ENCODE results near the gene NDUFAF3.
"Not testable (repeated sequence)": the region's sequence is repeated elsewhere in the genome, so short reads cannot be mapped to it uniquely, and the experiment has no call there.

Gene NDUFAF3

DNA sequence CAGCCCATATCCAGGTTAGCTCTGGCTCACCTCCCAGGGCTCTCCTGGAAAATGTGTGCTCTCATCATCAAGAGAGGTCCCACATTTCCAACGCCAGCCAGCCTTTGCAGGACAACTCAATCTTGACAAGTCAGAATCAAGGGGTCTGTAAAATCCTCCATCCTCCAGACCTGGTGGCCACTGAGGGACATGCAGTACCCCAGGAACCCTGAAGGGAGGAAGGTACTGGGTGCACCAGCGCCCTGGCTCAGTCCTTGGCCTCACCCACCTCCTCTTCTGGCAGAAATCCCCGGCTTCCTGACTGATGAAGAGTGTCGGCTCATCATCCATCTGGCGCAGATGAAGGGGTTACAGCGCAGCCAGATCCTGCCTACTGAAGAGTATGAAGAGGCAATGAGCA, 20.8 kb upstream of the NDUFAF3 start:
- no peak for DNase-seq

DNA sequence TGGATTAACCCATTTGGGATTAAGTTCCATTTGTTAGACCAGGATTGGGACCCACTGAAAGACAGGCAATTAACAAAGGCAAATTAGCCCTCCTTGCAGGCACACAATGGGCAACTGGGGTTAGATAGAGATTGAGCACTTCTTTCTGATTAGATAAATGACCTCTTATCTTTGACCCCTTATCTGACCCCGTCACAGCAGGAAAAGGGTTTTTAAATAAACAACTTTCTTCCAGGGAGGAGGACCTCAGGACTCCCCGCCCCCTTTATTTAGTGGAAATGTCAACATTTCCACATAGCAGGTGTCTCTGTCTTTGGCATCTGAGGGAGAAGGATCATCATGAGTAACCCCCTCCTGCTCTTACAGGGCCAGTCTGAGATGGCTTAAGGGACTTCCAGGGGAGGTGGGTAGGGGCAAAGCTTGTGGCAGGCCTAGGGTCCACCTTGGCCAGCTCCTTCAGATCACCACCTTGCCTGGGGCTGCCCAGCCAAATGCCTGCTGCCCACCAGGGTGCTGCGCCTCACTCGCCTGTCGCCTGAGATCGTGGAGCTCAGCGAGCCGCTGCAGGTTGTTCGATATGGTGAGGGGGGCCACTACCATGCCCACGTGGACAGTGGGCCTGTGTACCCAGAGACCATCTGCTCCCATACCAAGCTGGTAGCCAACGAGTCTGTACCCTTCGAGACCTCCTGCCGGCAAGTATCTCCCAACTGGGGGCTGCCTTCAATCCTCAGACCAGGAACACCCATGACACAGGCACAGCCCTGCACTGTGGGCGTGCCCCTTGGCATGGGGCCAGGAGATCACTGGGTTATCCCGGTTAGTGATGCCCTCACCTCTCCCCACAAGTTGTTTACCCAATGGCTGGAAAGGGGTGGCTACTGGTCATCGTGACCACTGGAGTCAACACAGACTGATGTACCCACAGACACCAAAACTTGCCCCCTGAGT, 17.3 kb upstream of the NDUFAF3 start:
- peak in 2 of 3 experiments; percentile 2 to 35 for DNase-seq

DNA sequence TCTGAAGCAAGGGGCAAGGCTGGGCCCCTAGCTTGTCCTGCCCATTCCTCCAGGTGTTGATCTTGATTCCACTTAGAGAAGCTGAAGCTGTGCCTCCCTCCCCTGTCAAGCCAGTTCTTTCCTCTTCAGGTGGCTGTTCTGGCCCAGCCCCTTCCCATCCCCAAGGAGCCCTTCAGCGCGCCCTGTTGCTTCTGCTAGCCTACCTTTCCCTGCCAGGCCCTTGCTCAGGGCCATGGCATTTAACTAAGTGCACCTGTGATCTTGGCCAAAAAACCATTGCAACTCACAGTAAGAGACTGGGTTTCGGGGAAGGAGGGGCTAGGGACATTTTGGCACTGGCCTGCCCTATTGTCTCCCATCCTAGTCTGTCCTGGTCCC, 16.6 kb upstream of the NDUFAF3 start:
- peak in 1 of 3 experiments; percentile 46 for DNase-seq

DNA sequence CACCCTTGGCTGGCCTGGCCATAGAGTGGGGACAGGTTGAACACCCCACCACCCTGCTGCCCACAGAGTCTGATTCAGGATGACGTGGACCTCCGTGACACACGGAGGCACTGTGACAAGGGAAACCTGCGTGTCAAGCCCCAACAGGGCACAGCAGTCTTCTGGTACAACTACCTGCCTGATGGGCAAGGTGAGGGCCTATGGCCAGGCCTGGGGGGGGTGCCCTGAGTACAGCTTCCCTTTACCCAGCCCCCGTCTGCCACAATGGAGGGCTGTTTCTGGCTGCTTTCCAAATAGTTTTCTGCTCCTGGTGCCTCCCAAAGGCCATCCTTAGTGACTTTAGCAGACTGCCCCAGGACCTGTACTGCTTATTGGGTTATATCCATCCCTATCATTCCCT, 15.9 kb upstream of the NDUFAF3 start:
- DNase-seq = no peak

DNA sequence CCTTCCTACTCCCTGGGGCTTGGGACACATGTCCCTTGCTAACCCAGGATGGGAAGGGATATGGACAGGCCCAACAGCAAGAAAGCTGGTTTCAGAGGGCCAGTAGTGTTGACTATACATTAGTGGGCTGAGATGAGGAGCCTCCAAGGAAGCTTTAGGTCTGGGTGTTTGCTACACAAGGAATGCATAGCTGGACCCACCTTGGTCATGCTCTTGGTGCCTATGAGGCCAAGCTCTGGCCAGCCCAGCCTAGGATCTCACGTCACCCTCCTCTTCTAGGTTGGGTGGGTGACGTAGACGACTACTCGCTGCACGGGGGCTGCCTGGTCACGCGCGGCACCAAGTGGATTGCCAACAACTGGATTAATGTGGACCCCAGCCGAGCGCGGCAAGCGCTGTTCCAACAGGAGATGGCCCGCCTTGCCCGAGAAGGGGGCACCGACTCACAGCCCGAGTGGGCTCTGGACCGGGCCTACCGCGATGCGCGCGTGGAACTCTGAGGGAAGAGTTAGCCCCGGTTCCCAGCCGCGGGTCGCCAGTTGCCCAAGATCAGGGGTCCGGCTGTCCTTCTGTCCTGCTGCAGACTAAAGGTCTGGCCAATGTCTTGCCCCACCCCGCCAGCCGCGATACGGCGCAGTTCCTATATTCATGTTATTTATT, 15.4 kb upstream of the NDUFAF3 start:
- peak in 2 of 3 experiments; percentile 38 to 64 for DNase-seq

DNA sequence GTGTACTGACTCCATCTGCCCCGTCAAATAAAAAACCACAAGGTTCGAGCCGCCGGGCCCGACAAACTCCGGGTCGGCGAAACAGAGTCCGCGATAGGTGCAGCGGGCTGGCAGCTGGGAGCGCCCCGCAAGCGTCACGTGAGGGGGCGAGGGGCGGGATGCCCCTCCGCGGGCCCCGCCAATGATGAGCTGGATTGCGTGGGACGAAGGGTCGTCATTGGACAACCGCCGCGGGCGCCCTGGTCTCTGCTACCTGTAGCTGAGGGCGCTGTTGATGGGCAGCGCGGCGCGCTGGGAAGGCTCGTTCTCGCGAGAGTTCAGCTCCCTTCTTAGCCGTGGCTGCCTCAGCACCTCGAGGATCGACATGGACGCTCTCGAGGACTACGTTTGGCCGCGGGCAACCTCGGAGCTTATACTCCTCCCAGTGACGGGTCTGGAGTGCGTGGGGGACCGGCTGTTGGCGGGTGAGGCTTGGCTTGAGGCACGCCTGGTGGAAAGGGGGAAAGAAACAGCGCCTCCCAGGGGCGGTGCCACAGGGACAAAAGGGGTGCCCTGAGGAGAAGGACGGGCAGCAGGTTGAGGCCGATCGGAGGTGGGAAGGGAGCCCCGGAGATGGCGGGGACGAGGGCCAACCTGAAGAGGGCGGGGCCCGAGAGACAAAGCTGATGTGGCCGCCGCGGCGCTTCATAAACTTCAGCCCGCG, 14.7 kb upstream of the NDUFAF3 start, which contains the start of gene WDR6:
Gene WDR6, plus strand, starts transcription at position 324 of the 703 bp plus-strand sequence. Its CDS starts 41 bp downstream, at position 365.
- peak; percentile 92 to 96 (median 94) for DNase-seq

DNA sequence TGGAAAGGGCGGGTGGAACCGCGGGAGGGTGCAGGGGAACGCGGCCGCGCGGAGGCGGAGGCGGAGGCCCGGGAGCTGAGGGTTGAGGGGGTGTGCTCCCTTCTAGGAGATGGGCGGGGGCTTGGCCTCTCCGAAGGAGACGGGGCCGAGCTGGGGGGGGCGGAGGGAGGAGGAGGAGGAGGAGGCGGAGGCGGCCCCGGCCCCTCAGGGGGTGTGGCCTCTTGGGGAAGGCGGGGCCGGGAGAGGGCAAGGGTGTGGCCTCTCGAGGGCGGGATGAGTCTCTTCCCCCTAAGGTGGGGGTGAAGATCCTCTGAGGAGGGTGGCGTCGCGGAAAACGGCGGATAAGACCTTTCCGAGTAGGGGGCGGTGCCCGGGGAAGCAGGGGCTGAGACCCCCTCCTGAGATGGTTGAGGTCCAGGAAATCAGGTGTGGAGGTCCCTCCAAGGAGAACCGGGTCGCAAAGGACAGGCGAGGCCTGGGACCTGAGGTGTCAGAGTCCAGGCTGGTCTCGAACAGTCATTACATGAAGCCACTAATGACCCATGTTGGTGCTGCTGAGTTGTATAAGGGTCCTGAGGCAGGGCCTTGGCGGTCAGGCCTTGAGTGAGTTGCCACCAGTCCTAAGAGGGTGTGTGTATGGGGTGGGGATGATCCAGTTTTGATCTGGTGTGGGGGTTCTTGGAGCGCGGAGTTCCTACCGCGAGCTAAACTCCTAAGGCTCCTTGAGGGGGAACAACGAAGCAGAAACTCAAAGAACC, 14.0 kb upstream of the NDUFAF3 start:
- DNase-seq = peak; percentile 68 to 81 (median 72)

DNA sequence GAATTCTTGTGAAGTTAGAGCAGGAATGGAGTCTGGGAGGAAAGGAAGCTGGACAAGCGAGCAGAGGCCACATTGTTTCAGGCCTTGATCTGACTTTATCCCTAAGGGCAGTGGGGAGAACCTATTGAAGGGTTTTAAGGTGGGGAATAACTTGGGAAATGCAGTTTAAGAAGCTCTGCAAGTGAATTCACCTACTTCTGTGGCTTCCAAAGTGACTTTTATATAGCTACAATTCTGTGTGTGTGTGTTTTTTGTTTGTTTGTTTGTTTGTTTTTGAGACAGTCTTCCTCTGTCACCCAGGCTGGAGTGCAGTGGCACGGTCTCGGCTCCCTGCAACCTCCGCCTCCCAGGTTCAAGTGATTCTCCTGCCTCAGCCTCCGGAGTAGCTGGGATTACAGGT, 13.3 kb upstream of the NDUFAF3 start:
- DNase-seq = not testable (repeated sequence)

DNA sequence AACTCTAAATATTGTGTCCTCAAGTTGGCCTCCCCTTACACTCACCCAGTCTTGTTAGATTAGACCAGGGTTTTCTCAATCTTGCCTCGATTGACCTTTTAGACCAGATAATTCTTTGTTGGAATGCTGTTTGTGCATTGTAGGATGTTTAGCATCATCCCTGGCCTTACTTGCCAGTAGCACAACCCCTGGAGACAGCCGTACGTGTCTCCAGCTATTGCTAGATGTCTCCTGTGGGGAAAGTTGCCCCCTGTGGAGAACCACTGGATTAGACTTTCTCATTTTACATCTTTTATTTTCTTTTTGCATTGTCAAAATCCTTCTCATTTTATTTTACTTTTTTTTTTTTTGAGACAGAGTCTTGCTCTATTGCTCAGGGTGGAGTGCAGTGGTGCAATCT, 12.5 kb upstream of the NDUFAF3 start:
- no peak for DNase-seq

DNA sequence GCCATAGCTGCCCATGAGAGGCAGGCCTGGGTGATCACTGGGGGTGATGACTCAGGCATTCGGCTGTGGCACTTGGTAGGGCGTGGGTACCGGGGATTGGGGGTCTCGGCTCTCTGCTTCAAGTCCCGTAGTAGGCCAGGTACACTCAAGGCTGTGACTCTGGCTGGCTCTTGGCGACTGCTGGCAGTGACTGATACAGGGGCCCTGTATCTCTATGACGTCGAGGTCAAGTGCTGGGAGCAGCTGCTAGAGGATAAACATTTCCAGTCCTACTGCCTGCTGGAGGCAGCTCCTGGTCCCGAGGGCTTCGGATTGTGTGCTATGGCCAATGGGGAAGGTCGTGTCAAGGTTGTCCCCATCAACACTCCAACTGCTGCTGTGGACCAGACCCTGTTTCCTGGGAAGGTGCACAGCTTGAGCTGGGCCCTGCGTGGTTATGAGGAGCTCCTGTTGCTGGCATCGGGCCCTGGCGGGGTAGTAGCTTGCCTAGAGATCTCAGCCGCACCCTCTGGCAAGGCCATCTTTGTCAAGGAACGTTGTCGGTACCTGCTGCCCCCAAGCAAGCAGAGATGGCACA, 9.4 kb upstream of the NDUFAF3 start:
- DNase-seq = no peak

DNA sequence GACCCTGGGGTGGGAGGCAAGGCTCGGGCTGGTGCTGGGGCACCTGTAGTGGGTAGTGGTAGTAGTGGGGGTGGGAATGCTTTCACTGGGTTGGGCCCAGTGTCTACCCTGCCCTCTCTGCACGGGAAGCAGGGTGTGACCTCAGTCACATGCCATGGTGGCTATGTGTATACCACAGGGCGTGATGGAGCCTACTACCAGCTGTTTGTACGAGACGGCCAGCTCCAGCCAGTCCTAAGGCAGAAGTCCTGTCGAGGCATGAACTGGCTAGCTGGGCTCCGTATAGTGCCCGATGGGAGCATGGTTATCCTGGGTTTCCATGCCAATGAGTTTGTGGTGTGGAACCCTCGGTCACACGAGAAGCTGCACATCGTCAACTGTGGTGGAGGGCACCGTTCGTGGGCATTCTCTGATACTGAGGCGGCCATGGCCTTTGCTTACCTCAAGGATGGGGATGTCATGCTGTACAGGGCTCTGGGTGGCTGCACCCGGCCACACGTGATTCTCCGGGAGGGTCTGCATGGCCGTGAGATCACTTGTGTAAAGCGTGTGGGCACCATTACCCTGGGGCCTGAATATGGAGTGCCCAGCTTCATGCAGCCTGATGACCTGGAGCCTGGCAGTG, 8.7 kb upstream of the NDUFAF3 start:
- no peak for DNase-seq

DNA sequence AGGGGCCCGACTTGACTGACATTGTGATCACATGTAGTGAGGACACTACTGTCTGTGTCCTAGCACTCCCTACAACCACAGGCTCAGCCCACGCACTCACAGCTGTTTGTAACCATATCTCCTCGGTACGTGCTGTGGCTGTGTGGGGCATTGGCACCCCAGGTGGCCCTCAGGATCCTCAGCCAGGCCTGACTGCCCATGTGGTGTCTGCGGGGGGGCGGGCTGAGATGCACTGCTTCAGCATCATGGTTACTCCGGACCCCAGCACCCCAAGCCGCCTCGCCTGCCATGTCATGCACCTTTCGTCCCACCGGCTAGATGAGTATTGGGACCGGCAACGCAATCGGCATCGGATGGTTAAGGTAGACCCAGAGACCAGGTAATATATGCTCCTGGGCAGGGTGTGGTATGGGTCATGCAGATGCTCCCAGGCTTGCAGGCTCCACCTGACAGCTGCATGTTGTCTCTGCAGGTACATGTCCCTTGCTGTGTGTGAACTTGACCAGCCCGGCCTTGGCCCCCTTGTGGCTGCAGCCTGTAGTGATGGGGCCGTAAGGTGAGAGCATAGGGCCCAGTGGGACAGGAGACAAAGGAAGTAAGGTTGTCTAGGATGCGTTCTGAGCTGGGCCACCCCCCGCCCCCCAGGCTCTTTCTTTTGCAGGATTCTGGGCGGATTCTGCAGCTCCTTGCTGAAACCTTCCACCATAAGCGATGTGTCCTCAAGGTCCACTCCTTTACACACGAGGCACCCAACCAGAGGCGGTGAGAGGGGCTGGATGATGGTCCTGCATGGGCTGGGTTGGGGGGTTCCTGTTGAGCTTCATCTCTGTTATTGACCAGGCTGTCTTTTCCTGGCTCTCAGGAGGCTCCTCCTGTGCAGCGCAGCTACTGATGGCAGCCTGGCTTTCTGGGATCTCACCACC, 7.9 kb upstream of the NDUFAF3 start:
- peak in 2 of 3 experiments; percentile 16 to 48 for DNase-seq

DNA sequence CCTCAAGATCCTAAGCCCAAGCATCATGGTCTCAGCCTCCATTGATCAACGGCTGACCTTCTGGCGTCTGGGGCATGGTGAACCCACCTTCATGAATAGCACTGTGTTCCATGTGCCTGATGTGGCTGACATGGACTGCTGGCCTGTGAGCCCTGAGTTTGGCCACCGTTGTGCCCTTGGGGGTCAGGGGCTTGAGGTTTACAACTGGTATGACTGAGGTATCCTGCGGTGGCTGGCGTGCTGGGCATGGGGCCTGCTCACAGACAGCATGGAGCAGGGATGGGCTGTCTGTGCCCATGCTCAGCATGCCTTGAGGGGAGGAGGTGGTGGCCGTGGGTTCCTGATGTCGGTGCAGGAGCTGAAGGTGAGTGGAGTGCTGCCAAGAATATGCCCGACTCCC, 6.8 kb upstream of the NDUFAF3 start:
- DNase-seq = no peak

DNA sequence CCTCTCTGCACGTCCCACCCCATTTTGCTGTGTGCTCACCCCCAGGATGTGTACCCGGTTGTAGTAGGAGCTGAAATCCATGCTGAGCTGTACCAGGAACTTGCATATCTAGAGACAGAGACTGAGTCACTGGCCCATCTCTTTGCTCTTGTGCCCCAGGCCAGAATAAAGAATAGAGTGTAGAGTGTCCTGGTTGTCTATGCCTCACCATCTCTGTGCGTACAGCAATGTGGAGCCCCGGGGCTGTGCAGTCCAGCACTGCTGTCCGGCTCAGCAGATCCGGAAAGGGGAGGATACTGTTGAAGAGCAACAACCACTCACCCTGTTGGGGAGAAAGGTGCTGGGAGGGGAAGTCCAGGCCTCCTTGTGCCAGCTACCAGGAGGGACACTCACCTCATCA, 6.2 kb upstream of the NDUFAF3 start:
- no peak for DNase-seq

DNA sequence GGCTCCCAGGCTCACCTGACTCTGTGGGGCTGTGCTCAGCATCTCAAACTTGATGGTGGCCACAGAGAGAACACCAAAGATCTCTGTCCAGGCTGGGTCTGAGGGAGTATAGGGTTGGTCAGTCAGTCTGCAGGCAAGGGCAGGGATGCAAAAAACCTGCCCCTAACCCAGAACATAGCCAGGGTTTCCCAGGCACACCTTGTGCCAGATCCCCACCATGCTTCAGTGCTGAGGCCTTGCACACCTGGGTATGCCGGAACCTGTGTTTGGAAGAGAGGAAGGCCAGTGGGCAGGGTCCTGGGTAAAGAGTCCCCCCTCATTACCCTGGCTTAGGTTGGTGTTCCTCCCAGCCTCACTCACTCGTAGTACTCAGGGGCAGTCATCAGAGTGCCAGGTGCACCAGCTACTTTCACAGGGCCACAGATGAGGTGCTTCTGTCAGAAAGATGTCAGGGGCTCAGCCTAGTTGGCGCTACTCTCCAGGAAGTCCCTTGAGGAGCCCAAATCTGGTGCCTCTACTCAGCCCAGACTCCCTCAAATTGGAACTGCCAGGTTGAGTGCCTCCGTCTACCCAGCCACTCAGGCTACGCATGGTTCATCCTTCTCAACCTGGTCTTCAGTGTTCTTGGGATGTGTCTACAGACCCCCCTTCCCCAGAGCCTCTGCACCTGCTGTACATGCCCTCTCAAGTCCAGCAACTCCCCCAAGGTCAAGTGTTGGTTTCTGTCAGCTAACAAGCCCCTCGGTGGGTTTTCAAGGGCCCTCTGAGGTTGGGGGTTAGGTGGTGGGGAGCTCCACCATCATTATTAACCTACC, 5.3 kb upstream of the NDUFAF3 start:
- no peak for DNase-seq

DNA sequence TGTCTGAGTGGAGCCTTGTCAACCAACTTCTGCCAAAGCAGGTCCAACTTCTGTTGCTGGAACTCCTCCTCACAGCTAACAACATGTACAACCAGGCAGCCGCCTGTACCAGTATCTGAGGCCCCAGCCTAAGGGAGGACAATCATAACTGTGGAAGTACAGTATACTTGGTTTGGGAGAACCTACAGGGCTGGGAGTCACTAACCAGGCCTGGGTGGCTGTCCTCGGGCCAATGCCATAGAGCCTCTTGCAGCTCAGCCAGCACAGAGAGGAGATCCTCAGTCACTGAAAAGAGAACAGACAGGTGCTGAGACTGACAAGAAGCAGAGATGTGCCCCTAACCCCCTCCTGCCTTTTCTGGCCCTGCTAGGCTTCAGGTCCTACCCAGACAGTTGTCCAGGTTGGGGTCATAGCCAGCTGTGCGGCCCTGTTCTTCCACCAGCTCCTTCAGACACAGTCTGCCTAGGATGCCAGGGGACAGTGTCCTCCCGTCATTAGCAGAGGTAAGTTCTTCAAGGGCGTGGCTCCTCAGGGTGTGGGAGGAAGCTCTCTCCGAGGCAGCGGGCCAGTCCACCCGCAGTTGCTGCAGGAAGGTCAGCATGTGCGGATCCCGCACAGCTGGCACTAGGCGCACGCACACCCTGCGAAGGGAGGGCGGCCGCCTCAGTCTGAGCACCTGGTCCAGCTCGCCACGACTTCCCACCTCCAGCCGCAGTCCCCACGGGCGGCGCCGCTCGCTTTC, 4.5 kb upstream of the NDUFAF3 start:
- peak in 2 of 3 experiments; percentile 23 to 30 for DNase-seq

DNA sequence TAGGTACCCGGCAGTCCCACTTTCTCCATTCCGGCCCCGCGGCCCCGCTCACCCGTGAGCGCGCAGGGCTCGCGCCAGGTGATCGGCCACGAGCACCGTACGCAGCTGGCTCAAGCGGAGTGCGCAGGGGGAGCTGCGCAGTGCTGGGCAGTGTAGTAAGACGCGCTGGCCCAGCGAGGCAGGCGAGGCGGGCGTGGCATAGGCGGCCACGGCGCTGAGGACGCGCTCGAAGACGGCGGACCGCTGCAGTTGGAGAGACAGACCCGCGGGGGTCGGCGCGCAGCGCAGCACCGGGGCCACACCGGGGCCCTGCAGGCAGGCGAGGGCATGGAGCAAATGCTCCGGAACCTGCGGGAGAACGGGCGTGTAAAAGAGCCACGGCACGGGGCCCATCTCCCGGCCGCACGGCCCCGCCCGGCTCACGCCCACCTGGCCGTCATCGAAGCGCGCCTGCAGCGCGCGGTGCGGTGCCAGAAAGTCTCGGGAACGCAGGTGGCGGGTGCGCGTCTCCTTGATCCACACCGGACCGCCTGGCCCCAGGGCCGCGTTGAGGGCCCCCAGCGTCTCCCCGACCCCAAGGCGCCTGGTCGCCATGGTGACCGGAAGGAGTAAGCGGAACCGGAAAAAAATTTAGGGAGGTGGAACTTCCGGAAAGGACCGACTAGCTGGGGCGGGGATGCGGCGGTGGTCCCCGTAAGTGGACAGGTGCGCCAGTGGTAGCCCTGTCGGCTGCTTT, 3.8 kb upstream of the NDUFAF3 start, which contains the start of gene DALRD3:
Gene DALRD3, minus strand, starts transcription at position 610 of the 736 bp plus-strand sequence. Its CDS starts 16 bp downstream, at position 594.
- peak; percentile 67 to 85 (median 76) for DNase-seq

DNA sequence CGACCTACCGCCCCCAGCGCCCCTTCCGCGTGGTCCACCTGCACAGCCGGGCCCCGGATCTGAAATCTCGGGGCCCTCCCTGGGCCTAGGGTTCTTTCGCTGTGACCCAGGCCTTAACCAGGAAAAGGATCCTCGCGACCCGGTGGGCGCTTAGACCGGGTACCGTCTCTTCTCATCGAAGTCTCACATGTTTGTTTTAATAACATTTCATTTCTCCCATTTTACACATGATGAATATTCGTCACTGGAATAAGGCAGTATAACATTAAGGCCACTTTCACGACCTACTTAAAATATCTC, 3.3 kb upstream of the NDUFAF3 start:
- no peak for DNase-seq
